ENCODE measurements around the gene SPTSSA. TPM values are rescaled to one million over a fixed set of nuclear protein-coding genes. Genes with fewer than 3 reads are reported as not detected.

SPTSSA gene
- total RNA-seq, 6 donors from 2014 or later: 22.5 to 106 (median 42.1) TPM

GRCh38 chr14:34489324-34489723, 27.3 kb upstream of the SPTSSA start:
- WGBS, 2 donors: 29 to 32% methylated on average over 1 of the region's 1 CpG
- H3K4me3 ChIP-seq: no peak overlapping the region
- no peak overlapping the region for H3K27ac ChIP-seq
- no peaks in the 10 kb centered on the region for H3K27me3 ChIP-seq
- ATAC-seq (ENCODE audit: low FRiP score in 2 of 2) (no peak), DNase-seq (no peak)
- no peak for TF ChIP-seq POLR2AphosphoS5 (IDR thresholded peaks at IDR 0.05)
- TF ChIP-seq CTCF (IDR thresholded peaks at IDR 0.05): no peak
- no peak for TF ChIP-seq POLR2A (IDR thresholded peaks at IDR 0.05)
- TF ChIP-seq EP300 (IDR thresholded peaks at IDR 0.05): no peak
- no peaks in the 10 kb centered on the region for H3K4me1 ChIP-seq
- H3K9me3 ChIP-seq: no peaks in the 10 kb centered on the region
- no peaks in the 10 kb centered on the region for H3K36me3 ChIP-seq

- ATAC-seq (ENCODE audit: low FRiP score in 2 of 2) (no peak), DNase-seq (no peak)
- Histone ChIP-seq H3K27ac (no peak overlapping the region), H3K36me3 (no peaks in the 10 kb centered on the region), H3K4me1 (no peaks in the 10 kb centered on the region), H3K4me3 (no peak overlapping the region), H3K27me3 (no peaks in the 10 kb centered on the region), H3K9me3 (no peaks in the 10 kb centered on the region)
- WGBS, 2 donors: 92 to 97% methylated on average over 7 of the region's 7 CpGs
- TF ChIP-seq EP300 (IDR thresholded peaks at IDR 0.05): no peak
- no peak for TF ChIP-seq POLR2A (IDR thresholded peaks at IDR 0.05)
- no peak for TF ChIP-seq CTCF (IDR thresholded peaks at IDR 0.05)
- TF ChIP-seq POLR2AphosphoS5 (IDR thresholded peaks at IDR 0.05): no peak
Observed at GRCh38 chr14:34488528-34488927, 26.5 kb upstream of the SPTSSA start.

GRCh38 chr14:34484726-34485125, 22.7 kb upstream of the SPTSSA start:
- ATAC-seq (ENCODE audit: low FRiP score in 2 of 2) (no peak), DNase-seq (no peak)
- TF ChIP-seq CTCF (IDR thresholded peaks at IDR 0.05) (no peak), EP300 (IDR thresholded peaks at IDR 0.05) (no peak), POLR2AphosphoS5 (IDR thresholded peaks at IDR 0.05) (no peak), POLR2A (IDR thresholded peaks at IDR 0.05) (no peak)
- no peak overlapping the region for H3K4me3 ChIP-seq
- WGBS, 2 donors: 97 to 100% methylated on average over 1 of the region's 1 CpG
- no peaks in the 10 kb centered on the region for H3K36me3 ChIP-seq
- H3K27me3 ChIP-seq: no peaks in the 10 kb centered on the region
- H3K9me3 ChIP-seq: no peaks in the 10 kb centered on the region
- no peaks in the 10 kb centered on the region for H3K4me1 ChIP-seq
- no peak overlapping the region for H3K27ac ChIP-seq

- H3K27ac ChIP-seq: no peak overlapping the region
Observed at GRCh38 chr14:34482463-34482862, 20.4 kb upstream of the SPTSSA start.

More at GRCh38 chr14:34482463-34482862, 20.4 kb upstream of the SPTSSA start:
- TF ChIP-seq CTCF (IDR thresholded peaks at IDR 0.05): no peak
- TF ChIP-seq EP300 (IDR thresholded peaks at IDR 0.05): no peak
- no peak for TF ChIP-seq POLR2A (IDR thresholded peaks at IDR 0.05)
- TF ChIP-seq POLR2AphosphoS5 (IDR thresholded peaks at IDR 0.05): no peak
- Histone ChIP-seq H3K36me3 (no peaks in the 10 kb centered on the region), H3K4me3 (no peak overlapping the region), H3K9me3 (no peaks in the 10 kb centered on the region), H3K27me3 (no peaks in the 10 kb centered on the region), H3K4me1 (no peaks in the 10 kb centered on the region)
- DNase-seq (no peak), ATAC-seq (ENCODE audit: low FRiP score in 2 of 2) (no peak)
- 84 to 89% methylated on average over 2 of the region's 2 CpGs for WGBS, 2 donors
